Measurements from ENCODE around the gene PSMD1. TPM values are rescaled to one million over a fixed set of nuclear protein-coding genes. Genes with fewer than 3 reads are reported as not detected.
"Not testable (repeated sequence)": the region's sequence is repeated elsewhere in the genome, so short reads cannot be mapped to it uniquely, and the experiment has no call there.

PSMD1 gene
- total RNA-seq, 2 donors from 2014 or later = 74.1 to 114 TPM

- H3K9me3 ChIP-seq = no peaks in the 10 kb centered on the region
- no peak overlapping the region for H3K9ac ChIP-seq (ENCODE audit: low read depth in 2 of 2, low read length in 2 of 2)
- H3K36me3 ChIP-seq = no peaks in the 10 kb centered on the region
- DNase-seq = no peak
- intact Hi-C loops (cut with DNase I) = no loop called here
- no peaks in the 10 kb centered on the region for H3K4me1 ChIP-seq
- no peaks in the 10 kb centered on the region for H3K27me3 ChIP-seq
- no peak for TF ChIP-seq CTCF (IDR thresholded peaks at IDR 0.05)
- H3K4me3 ChIP-seq = no peak overlapping the region
- H3K27ac ChIP-seq = no peak overlapping the region
These were observed 120.7 kb downstream of the PSMD1 start for GRCh38 chr2:231177156-231178025.

GRCh38 chr2:231178805-231179204 lies 122.1 kb downstream of the PSMD1 start:
- DNase-seq; H3K9me3 ChIP-seq; H3K27ac ChIP-seq; H3K4me3 ChIP-seq; H3K36me3 ChIP-seq; intact Hi-C loops (cut with DNase I); H3K27me3 ChIP-seq; H3K4me1 ChIP-seq; H3K9ac ChIP-seq (ENCODE audit: low read depth in 2 of 2, low read length in 2 of 2): not testable (repeated sequence)

- Histone ChIP-seq H3K4me3 (no peak overlapping the region), H3K27me3 (no peaks in the 10 kb centered on the region), H3K36me3 (no peaks in the 10 kb centered on the region), H3K9ac (ENCODE audit: low read depth in 2 of 2, low read length in 2 of 2) (no peak overlapping the region), H3K4me1 (no peaks in the 10 kb centered on the region), H3K27ac (no peak overlapping the region), H3K9me3 (no peaks in the 10 kb centered on the region)
- DNase-seq = peak; percentile 38
- intact Hi-C loops (cut with DNase I) = no loop called here
- no peak for TF ChIP-seq CTCF (IDR thresholded peaks at IDR 0.05)
These were observed 125.3 kb downstream of the PSMD1 start for GRCh38 chr2:231181860-231182512.

- H3K9ac ChIP-seq (ENCODE audit: low read depth in 2 of 2, low read length in 2 of 2) = no peak overlapping the region
- no peak for DNase-seq
- no peak overlapping the region for H3K27ac ChIP-seq
- H3K36me3 ChIP-seq = no peaks in the 10 kb centered on the region
- H3K27me3 ChIP-seq = no peaks in the 10 kb centered on the region
- no peaks in the 10 kb centered on the region for H3K4me1 ChIP-seq
- H3K9me3 ChIP-seq = no peaks in the 10 kb centered on the region
- no peak overlapping the region for H3K4me3 ChIP-seq
- no peak for TF ChIP-seq CTCF (IDR thresholded peaks at IDR 0.05)
- intact Hi-C loops (cut with DNase I) = no loop called here
These were observed 125.8 kb downstream of the PSMD1 start for GRCh38 chr2:231182513-231182899.

- no peak for TF ChIP-seq CTCF (IDR thresholded peaks at IDR 0.05)
- intact Hi-C loops (cut with DNase I) = no loop called here
- Histone ChIP-seq H3K27ac (no peak overlapping the region), H3K27me3 (no peaks in the 10 kb centered on the region), H3K9ac (ENCODE audit: low read depth in 2 of 2, low read length in 2 of 2) (no peak overlapping the region), H3K4me1 (no peaks in the 10 kb centered on the region), H3K36me3 (no peaks in the 10 kb centered on the region), H3K9me3 (no peaks in the 10 kb centered on the region), H3K4me3 (no peak overlapping the region)
- DNase-seq = no peak
These were observed 127.2 kb downstream of the PSMD1 start for GRCh38 chr2:231183851-231184250.

- Histone ChIP-seq H3K36me3 (no peaks in the 10 kb centered on the region), H3K9ac (ENCODE audit: low read depth in 2 of 2, low read length in 2 of 2) (no peak overlapping the region), H3K9me3 (no peaks in the 10 kb centered on the region), H3K4me1 (no peaks in the 10 kb centered on the region), H3K4me3 (no peak overlapping the region), H3K27me3 (no peaks in the 10 kb centered on the region), H3K27ac (no peak overlapping the region)
- intact Hi-C loops (cut with DNase I) = no loop called here
- DNase-seq = no peak
- TF ChIP-seq CTCF (IDR thresholded peaks at IDR 0.05) = no peak
These were observed 127.7 kb downstream of the PSMD1 start for GRCh38 chr2:231184319-231184718.
